Small intestine (tissue), 7 donors: ENCODE results near the gene HIVEP2. TPM values are rescaled to one million over a fixed set of nuclear protein-coding genes. Genes with fewer than 3 reads are reported as not detected.

Experiments
- DNase-seq, 2 donors: peaks; one replicate each; pipeline versions ENCODE4 v3.0.0 to v3.0.0-alpha.2; 2013
- FAIRE-seq: peaks from 2 replicates; lab custom pipeline; 2012; peaks lifted over from hg19 to GRCh38; lab: Jason Lieb, UNC
- H3K27ac ChIP-seq, 3 donors: one replicate each; pipeline ENCODE4 v1.5.1; 2013; ENCODE audit warnings: low read length in 2 of 3, mild to moderate bottlenecking in 2 of 3, control low read depth in 1 of 3, inconsistent platforms in 1 of 3, low read depth in 1 of 3, moderate library complexity in 1 of 3
- H3K27me3 ChIP-seq, 3 donors: one replicate each; pipeline ENCODE4 v1.6.1; 2013; ENCODE audit warnings: low read length in 3 of 3, inconsistent platforms in 1 of 3; ENCODE audit not compliant: control insufficient read depth in 3 of 3, insufficient read depth in 3 of 3
- H3K36me3 ChIP-seq, 3 donors: one replicate each; pipeline ENCODE4 v1.6.1; 2013; ENCODE audit warnings: low read length in 3 of 3, inconsistent platforms in 1 of 3, low read depth in 1 of 3, mild to moderate bottlenecking in 1 of 3, moderate library complexity in 1 of 3; ENCODE audit not compliant: control insufficient read depth in 3 of 3, insufficient read depth in 2 of 3
- H3K4me1 ChIP-seq, 3 donors: one replicate each; pipeline ENCODE4 v1.6.1; 2013; ENCODE audit warnings: low read length in 2 of 3, inconsistent platforms in 1 of 3, low read depth in 1 of 3, mild to moderate bottlenecking in 1 of 3, moderate library complexity in 1 of 3; ENCODE audit not compliant: control insufficient read depth in 3 of 3, insufficient read depth in 2 of 3
- H3K4me3 ChIP-seq, 3 donors: one replicate each; pipeline ENCODE4 v1.5.1; 2013; ENCODE audit warnings: low read length in 3 of 3, control low read depth in 1 of 3, inconsistent platforms in 1 of 3, low read depth in 1 of 3, mild to moderate bottlenecking in 1 of 3, moderate library complexity in 1 of 3
- H3K9me3 ChIP-seq, 2 donors: one replicate each; pipeline ENCODE4 v1.6.1; 2013; ENCODE audit warnings: low read depth in 1 of 2, low read length in 1 of 2; ENCODE audit not compliant: control insufficient read depth in 2 of 2, insufficient read depth in 1 of 2
- WGBS, 3 donors: extraction: QIAGEN DNeasy Blood & Tissue Kit; methylation state at CpG; one replicate each; pipeline ENCODE4 v1.1.7; 2013; 5-methylcytosine and 5-hydroxymethylcytosine counted together
- polyA plus RNA-seq, 4 donors: library from polyadenylated mRNA; stranded (reverse) in 3 of 4; unstranded in 1 of 4; fragments of 200-250 nt in 3 of 4; fragments of 120-200 nt in 1 of 4; gene quantifications; one replicate each; pipeline versions ENCODE4 v1.2.1 to v1.2.3, GENCODE V29; 2013
- donor health status: healthy with polysubstance abuse.
- donor health status: control.
- donor health status: control.
- donor health status: Bipolar disorder and iron deficiency.
- donor health status: healthy.

The HIVEP2 gene
- polyA plus RNA-seq, 4 donors: 1.9 to 7.1 (median 3.1) TPM

GRCh38 chr6:142729618-142730017 lies 215.4 kb downstream of the HIVEP2 start:
- DNase-seq: no peak
- Histone ChIP-seq H3K9me3 (no peaks in the 10 kb centered on the region), H3K27ac (peak overlapping the region in 1 of 3 donors; percentile 50), H3K4me1 (peaks cover 0 to 26% (median 2%) of the 10 kb centered on the region in 3 donors), H3K4me3 (no peak overlapping the region), H3K36me3 (no peaks in the 10 kb centered on the region), H3K27me3 (no peaks in the 10 kb centered on the region)
- 51 to 67% (median 56%) methylated on average over 4 of the region's 4 CpGs for WGBS, 3 donors
- no peak for FAIRE-seq

GRCh38 chr6:142728910-142729481 lies 216.0 kb downstream of the HIVEP2 start:
- Histone ChIP-seq H3K9me3 (no peaks in the 10 kb centered on the region), H3K27ac (peak overlapping the region in 2 of 3 donors; percentile 20 to 50), H3K36me3 (no peaks in the 10 kb centered on the region), H3K4me1 (peaks cover 0 to 26% (median 2%) of the 10 kb centered on the region in 3 donors), H3K27me3 (no peaks in the 10 kb centered on the region), H3K4me3 (no peak overlapping the region)
- DNase-seq: peak; percentile 77 to 88
- no peak for FAIRE-seq
- 3 to 21% (median 10%) methylated on average over 6 of the region's 6 CpGs for WGBS, 3 donors

- FAIRE-seq (no peak), DNase-seq (peak; percentile 88 to 91)
- no peaks in the 10 kb centered on the region for H3K9me3 ChIP-seq
- 16 to 47% (median 35%) methylated on average over 2 of the region's 2 CpGs for WGBS, 3 donors
- peaks cover 0 to 26% (median 2%) of the 10 kb centered on the region in 3 donors for H3K4me1 ChIP-seq
- H3K27ac ChIP-seq: peak overlapping the region in 1 of 3 donors; percentile 50
- H3K4me3 ChIP-seq: no peak overlapping the region
- H3K27me3 ChIP-seq: no peaks in the 10 kb centered on the region
- H3K36me3 ChIP-seq: no peaks in the 10 kb centered on the region
Measured at GRCh38 chr6:142728364-142728763, 216.6 kb downstream of the HIVEP2 start.

- Histone ChIP-seq H3K9me3 (no peaks in the 10 kb centered on the region), H3K27me3 (no peaks in the 10 kb centered on the region), H3K4me1 (peaks cover 0 to 26% (median 2%) of the 10 kb centered on the region in 3 donors), H3K4me3 (no peak overlapping the region), H3K27ac (no peak overlapping the region), H3K36me3 (no peaks in the 10 kb centered on the region)
- 87 to 93% (median 92%) methylated on average over 6 of the region's 6 CpGs for WGBS, 3 donors
- DNase-seq: no peak
- no peak for FAIRE-seq
Measured at GRCh38 chr6:142726616-142727015, 218.4 kb downstream of the HIVEP2 start.

- Histone ChIP-seq H3K27me3 (no peaks in the 10 kb centered on the region), H3K27ac (no peak overlapping the region), H3K36me3 (no peaks in the 10 kb centered on the region), H3K9me3 (no peaks in the 10 kb centered on the region), H3K4me1 (peaks cover 0 to 26% (median 2%) of the 10 kb centered on the region in 3 donors), H3K4me3 (no peak overlapping the region)
- FAIRE-seq (no peak), DNase-seq (no peak)
- 70 to 78% (median 72%) methylated on average over 5 of the region's 5 CpGs for WGBS, 3 donors
Measured at GRCh38 chr6:142725024-142725770, 219.8 kb downstream of the HIVEP2 start.

- WGBS, 3 donors: 85 to 92% (median 86%) methylated on average over 3 of the region's 3 CpGs
- Histone ChIP-seq H3K9me3 (peaks cover 0 to 8% of the 10 kb centered on the region in 2 donors), H3K36me3 (no peaks in the 10 kb centered on the region), H3K4me3 (no peak overlapping the region), H3K27me3 (peaks cover 0 to 4% (median 0%) of the 10 kb centered on the region in 3 donors), H3K27ac (no peak overlapping the region), H3K4me1 (peaks cover 0 to 12% (median 0%) of the 10 kb centered on the region in 3 donors)
- FAIRE-seq: no peak
- no peak for DNase-seq
Measured at GRCh38 chr6:142722841-142723240, 222.1 kb downstream of the HIVEP2 start.

- WGBS, 3 donors: 77 to 81% (median 77%) methylated on average over 3 of the region's 3 CpGs
- Histone ChIP-seq H3K4me1 (peaks cover 0 to 3% (median 0%) of the 10 kb centered on the region in 3 donors), H3K9me3 (peaks cover 0 to 8% of the 10 kb centered on the region in 2 donors), H3K36me3 (no peaks in the 10 kb centered on the region), H3K27ac (no peak overlapping the region), H3K27me3 (peaks cover 0 to 4% (median 0%) of the 10 kb centered on the region in 3 donors), H3K4me3 (no peak overlapping the region)
- DNase-seq: no peak
- FAIRE-seq: no peak
Measured at GRCh38 chr6:142722012-142722411, 223.0 kb downstream of the HIVEP2 start.

GRCh38 chr6:142721215-142721920 lies 223.6 kb downstream of the HIVEP2 start:
- DNase-seq (no peak), FAIRE-seq (no peak)
- 86 to 89% (median 86%) methylated on average over 5 of the region's 5 CpGs for WGBS, 3 donors
- H3K27me3 ChIP-seq: peaks cover 0 to 4% (median 0%) of the 10 kb centered on the region in 3 donors
- H3K36me3 ChIP-seq: no peaks in the 10 kb centered on the region
- H3K4me3 ChIP-seq: no peak overlapping the region
- peaks cover 0 to 8% of the 10 kb centered on the region in 2 donors for H3K9me3 ChIP-seq
- no peak overlapping the region for H3K27ac ChIP-seq
- no peaks in the 10 kb centered on the region for H3K4me1 ChIP-seq
